C4-2B (cell line): Measurements from ENCODE around the gene PACS2.

ENCODE experiments used
- ZFX ChIP-seq: fragments of 450-650 bp; IDR thresholded peaks from 2 replicates; pipeline ENCODE4 v1.6.1; 2017
- TF ChIP-seq, protein P1 (sequence below): fragments of 450-650 bp; conservative IDR thresholded peaks from 2 replicates; pipeline ENCODE4 v1.5.1; 2017; ENCODE audit warnings: mild to moderate bottlenecking

GRCh38 chr14:105426416-105427130 lies 112.0 kb downstream of the PACS2 start:
- TF ChIP-seq, protein P1, sequence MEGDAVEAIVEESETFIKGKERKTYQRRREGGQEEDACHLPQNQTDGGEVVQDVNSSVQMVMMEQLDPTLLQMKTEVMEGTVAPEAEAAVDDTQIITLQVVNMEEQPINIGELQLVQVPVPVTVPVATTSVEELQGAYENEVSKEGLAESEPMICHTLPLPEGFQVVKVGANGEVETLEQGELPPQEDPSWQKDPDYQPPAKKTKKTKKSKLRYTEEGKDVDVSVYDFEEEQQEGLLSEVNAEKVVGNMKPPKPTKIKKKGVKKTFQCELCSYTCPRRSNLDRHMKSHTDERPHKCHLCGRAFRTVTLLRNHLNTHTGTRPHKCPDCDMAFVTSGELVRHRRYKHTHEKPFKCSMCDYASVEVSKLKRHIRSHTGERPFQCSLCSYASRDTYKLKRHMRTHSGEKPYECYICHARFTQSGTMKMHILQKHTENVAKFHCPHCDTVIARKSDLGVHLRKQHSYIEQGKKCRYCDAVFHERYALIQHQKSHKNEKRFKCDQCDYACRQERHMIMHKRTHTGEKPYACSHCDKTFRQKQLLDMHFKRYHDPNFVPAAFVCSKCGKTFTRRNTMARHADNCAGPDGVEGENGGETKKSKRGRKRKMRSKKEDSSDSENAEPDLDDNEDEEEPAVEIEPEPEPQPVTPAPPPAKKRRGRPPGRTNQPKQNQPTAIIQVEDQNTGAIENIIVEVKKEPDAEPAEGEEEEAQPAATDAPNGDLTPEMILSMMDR, result no peak
- TF ChIP-seq ZFX, result no peak
